Fibroblast of skin of abdomen (primary cell): Measurements from ENCODE around the gene ZWILCH.
A peak's percentile ranks its signal among the peaks of the same experiment; 100 is the strongest.
"Not testable (repeated sequence)": the region's sequence is repeated elsewhere in the genome, so short reads cannot be mapped to it uniquely, and the experiment has no call there.

Experiments used
- DNase-seq: peaks from one replicate; pipeline ENCODE4 v3.0.0-alpha.2; 2013

The ZWILCH gene

DNA sequence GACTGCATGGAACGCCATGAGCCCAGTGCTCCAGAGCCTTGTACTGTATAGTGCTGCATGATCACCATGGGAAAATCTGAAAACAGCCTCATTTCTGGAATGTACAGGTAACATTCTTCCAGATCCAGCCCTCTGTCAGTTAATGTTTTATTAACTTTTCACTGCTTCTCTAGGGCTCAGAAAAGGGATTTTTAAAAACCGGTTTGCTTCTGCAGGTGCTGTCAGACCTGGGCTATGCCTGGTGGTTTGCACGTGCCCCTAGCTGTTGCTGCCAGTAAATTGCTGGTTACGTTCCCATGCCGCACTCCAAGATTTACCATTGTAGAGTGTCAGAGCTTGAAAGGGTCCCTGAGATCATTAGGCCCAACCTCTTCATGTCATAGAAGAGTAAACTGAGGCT is 16.6 kb upstream of the ZWILCH start:
- DNase-seq = no peak

DNA sequence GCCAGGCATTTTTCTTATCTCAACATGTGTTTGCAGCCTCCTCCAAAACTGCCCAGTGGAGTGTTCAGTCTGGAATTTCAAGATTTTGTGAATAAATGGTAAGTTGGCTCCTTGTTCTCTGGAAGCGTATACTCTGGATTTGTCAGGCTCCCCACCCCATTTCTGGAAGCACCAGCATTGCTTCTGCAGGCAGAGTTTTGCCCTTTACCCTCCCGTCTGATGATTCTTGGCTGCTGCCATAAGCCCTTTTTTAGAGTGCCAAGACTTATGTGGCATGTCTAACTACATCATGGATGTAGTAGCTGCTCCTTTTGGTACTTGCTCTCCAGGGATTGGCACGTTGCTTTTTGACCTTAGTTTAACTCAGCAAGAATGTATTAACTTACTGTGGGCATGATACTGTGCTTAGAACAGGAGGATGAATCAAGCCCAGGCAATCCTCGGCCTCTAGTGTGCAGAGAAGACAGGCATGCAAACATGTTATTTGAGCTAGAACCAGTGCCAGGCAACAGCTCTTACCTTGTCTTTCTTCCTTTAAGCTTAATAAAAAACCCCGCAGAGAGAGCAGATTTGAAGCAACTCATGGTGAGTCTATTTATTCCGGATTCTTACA is 15.8 kb upstream of the ZWILCH start:
- no peak for DNase-seq

DNA sequence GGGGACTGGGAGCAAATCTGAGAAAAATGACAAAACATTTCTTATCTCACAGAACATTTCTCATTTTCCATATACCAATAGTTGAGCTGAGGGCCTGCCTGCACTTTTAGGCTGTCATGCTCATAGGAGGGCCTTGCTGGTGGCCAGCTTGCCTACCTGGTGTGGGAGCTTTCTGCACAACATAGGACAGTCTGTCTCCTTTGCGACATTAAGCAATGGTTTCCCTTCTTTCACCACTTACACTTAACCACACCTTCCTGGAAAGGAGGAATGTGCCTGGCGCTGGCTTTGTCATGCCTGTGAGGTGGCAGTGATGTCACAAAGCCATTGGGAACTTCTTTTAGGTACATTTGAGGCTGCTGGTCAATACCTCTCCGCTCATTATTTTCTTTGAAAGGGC is 13.3 kb upstream of the ZWILCH start:
- no peak for DNase-seq

DNA sequence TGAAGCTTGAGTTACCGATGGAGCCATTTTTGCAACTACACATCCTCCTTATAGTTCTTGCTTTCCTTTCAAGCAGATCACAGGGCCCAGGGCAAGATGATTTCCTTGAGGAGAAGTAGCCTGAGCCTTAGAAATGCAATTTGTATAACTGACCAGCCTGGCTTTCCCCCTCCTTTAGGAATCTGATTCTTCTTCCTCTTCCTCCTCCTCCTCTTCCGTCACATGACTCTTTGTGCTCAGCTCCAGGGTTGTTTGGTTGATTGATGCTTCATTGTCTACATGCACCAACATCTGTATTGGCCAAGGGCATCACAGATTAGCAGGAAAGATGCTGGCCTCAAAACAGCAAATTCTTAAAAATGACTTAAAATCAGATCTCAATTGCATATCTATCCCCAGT is 10.9 kb upstream of the ZWILCH start:
- DNase-seq = no peak

DNA sequence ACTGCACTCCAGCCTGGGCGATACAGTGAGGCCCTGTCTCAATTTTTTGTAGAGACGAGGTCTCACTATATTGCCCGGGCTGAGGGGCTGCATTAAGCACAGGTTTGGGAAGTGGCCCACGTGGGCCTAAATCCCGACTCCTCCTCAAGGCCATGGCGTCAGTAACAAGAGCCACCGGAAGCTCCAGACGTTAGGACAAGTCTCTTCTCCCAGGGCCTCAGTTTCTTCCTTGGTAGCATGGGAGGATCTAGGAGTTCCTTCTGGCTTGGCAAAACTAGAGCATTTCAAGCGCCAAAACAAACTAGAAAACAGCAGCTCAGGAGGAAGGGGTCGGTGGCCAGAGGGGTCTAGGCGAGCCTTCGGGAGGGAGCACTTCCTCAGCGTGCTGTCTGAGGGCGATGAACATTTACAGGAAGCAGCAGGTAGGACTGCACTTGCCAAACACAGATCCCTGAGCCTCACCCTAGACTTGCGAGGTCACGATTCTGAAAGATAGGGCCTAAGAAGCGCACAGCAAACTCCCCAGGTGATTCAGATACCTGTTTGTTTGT is 8.1 kb upstream of the ZWILCH start:
- DNase-seq = no peak

DNA sequence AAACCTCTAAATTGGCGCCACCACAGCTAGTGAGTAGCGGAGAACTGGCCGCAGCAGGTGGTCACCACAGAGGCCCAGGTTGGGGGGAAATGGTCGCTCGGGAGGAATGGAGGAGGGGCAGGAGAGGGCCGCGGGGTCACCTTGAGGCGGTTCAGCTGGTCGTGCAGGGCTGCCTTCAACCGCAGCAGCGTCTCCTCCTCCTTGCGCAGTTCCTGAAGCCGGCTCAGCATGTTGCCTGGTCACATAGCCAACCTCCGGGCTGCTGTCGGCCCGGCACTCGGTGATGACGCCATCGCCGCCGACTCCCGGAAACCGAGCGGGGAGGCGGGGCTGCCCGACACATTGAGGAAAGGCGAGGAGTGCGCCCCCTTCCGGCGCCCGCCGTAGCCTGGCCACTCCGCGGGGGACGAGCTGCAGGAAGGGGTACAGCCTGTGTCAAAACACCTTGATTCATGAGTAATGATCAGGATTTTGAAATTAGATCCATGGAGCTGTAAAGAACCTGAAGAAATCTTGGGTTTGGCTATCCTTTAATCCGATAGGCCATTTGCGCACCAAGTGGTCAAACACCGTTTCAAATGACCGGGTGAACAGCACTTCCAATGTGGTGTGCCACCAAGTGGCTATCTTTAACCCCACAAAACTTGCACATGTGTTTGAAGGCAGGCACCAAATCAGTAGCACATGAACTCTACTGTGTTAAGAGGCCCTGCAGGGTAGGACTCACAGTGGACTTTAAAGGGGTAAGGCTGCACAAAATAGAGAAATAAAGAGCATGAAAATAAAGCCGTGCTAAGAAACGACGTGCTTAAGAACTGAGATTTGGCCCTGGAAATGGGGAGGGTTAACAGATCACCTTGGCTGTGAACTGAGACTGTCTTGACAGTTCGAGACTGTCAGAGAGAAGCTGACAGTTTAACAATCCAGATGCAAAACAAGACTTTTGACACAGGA is 7.3 kb upstream of the ZWILCH start, which contains the start of gene SNAPC5:
TSS of gene SNAPC5 (minus strand) at position 261 of the 954 bp plus-strand sequence. CDS start at position 230, 31 bp downstream.
- peak; percentile 93 for DNase-seq

DNA sequence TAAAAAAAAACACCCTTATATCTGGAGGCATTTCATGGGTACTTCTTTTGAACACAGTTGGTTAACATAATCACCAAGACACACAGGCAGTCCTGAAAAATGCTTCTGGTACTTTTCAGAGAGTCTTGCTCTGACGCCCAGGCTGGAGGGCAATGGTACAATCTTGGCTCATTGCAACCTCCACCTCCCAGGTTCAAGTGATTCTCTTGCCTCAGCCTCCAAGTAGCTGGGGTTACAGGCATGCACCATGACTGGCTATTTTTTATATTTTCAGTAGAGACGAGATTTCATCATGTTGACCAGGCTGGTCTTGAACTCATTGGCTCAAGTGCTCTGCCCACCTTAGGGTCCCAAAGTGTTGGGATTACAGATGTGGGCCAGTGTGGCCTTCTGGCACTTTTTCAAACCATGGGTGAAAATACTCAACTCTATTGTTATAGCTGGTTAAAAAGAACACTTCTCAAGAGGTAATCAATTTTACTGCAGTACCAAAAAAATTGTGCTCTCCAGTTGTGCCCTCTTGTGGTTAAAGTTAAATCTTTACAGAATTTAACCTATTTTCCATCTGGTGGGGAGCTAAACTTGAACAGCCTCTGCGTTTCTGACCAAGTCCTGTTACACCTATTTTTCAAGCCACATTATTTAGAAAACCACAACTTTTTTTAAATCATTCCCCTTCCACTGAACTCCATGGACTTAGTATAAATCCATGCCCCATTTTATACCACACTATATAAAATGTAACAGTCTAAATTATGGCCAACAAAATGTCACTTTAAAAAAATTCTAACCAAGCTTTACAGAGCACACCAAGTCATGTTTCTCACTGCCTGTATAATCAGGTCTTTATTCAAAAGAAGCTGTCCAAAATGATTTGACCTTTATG is 6.4 kb upstream of the ZWILCH start:
- DNase-seq = peak; percentile 51

DNA sequence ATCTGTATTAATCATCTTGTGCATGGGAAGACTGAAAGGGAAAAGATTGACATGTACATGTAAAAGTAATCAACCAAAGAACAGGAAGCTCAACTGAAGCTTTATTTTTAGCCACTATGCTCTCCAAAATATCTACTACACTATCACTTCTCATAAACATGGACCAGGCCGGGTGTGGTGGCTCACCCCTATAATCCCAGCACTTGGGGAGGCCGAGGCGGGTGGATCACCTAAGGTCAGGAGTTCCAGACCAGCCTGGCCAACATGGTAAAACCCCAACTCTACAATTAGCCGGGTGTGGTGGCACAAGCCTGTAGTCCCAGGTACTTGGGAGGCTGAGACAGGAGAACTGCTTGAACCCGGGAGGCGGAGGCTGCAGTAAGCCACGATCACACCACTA is 4.8 kb upstream of the ZWILCH start:
- DNase-seq = not testable (repeated sequence)

DNA sequence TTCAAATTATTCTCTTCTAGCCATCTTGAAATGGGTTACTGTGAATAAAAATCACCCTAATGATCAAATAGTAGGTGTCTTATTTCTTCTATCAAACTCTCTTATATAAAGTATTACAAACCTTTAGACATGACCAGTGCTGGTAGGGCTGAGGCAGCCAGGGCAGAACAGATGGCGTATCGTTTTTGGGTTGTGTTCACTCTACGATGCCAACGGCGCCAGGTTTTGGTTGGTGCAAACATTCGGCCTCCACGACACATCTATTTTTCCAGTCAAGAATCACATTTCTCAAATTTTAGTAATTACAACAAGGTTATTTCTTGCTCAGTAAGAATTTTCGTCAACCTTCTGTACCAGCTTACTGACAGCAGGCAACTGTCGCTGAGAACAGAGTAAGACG is 2.6 kb upstream of the ZWILCH start:
- DNase-seq = no peak

DNA sequence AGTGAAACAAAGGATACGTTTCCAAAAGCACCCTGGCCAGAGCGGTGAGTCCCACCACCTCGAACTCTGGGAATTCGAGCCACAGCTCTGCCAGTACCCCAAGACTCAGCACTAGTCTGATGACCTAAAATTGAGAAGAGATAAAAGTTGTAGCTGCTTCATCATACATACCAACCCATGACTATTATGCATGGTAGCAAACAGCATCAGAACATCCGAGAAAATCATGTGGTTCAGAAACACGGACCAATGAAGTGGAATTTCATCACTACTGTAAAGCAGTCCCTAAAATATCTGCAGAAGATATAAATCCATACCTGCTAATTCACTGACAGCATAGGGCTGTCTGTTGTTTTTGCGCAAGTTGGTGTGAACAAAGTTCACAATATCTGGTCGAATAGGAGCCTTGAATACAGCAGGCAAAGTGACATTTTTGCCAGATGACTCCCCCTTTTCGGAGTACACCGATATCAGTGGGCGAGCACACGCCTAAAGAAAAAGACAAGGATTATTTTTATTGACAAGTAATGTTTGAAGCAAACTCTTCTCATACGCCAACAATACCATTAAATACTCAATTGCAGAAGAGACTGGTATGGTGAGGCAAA is 2.0 kb upstream of the ZWILCH start:
- DNase-seq = not testable (repeated sequence)

DNA sequence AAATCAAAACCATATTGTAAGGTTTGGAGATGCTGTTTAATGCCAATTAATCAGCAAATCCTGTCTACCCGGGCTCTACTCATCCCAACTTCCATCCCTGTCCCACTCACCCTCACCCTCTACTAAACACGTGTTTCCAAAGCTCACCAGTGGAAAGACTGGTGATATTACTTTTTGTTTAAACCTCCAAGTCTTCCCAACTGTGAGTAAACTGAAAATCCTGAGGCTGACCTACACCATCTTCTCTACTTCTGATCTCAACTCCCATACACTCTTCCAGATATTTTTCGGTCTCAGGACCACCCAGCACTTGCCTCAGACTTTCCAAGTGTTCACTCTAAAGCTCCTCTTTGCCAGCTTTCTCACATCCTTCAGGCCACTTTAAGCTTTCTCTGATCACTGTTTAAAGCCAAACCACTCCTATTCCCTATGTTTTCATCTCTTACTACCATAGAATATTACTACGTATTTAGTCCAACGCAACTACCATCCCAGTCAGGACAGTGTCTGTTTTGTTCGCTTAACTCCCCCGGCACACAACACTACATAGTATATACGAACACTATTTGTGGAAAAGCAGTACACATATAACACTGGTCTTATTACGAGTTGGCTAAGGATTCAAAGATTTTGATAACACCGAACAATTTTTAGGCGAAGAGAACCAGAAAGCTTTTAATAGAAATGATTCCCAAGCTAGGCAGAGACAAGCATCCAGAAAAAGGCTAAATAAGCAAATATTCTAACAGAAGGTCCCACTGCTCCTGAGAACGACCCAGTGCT is 1.2 kb upstream of the ZWILCH start:
- DNase-seq = no peak

DNA sequence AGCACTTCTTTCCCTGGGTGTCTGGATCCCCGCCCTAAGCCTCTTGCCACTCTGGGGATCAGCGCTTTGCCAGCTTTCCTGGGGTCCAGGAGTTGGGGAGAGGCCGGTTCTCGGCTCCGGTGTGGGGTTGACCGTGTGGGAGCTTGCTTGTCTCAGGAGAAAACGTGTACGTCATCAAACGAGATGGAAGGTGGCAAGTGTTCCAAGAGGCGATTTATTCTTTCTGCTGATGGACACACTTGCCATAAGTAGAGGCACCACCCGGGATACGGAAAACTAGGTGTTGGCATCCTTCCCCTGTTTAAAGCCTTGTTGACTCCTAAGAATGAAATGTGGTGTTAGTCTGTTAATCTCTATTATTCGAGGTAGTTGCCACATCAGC is 295 bp downstream of the ZWILCH start:
- no peak for DNase-seq

DNA sequence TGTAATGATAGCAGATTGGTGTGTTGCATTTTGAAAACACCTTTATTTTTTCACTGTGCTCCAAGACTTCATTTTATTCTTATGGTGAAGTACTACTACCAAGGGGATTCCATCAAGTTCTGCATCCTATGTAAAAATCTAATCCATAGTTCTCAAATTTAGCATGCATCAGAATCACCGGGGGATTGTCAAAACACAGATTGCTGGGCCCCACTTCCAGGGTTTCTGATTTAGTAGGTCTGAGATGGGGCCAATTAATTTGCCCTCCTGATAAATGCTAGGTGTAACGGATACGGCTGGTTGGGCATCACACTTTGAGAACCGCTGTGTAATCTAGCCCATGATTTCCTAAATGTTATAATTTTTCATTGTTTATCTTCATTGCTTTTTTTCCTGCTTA is 692 bp downstream of the ZWILCH start:
- no peak for DNase-seq

DNA sequence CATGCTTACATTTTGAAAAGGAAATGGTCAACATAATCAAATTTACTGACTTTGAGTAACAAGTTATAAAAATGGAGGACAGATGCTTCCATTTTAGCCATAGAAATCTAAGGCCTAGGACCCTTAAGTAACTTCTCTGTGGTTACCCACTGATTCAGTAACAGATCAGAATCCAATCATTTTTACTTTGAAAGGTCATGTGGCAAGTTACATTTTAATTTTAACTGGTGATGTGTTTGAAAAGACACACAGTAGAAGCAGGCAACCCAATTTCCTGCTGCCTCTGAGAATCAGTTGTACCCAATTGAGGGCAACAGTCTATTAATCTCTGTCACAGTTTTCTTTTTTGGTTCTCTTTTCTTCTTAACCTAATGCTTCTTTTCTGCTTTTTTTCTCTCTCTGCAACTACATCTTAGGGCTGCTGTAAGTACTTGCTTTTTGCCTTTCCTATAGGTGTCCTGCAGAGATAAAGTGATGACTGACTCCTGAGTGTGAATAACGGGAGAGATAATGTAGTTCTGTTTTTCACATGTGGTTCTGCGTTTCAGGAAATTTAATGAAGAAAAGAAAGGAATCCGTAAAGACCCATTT is 3.3 kb downstream of the ZWILCH start:
- no peak for DNase-seq

DNA sequence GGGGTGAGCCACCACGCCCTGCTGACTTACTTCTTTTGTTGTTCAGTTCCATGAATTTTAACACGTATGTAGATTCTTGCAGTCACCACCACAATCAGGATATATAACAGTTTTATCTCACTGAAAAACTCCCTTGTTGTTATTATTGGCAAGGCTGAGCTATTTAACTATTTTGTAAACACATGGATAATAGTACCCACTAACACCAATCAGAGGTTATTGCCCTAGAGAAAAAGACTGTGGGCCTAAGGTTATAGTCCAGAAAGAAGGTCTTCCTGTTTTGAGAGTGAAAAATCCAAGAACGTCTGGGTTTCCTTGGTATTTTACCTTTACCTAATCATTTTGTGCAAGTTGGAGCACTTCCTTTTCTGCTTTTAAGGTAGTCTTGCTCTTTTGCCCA is 9.5 kb downstream of the ZWILCH start:
- no peak for DNase-seq

DNA sequence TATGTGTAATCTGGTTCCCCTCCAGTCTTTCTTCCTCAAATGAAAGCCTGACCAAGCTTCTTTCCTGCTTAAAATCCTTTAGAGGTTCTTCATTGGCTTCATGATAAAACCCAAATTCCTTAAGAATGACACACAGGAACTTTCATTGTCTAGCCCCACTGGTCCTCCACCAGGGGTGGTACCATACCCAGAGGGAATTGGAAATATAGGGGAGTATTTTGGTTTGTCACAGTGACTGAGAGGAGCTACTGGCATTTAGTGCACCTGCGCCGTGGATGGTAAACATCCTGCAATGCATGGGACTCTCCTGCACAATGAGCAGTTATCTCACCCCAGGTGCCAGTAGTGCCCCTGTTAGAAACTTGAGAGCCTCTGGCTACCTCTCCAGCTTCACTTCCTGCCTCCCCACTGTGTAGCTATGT is 10.8 kb downstream of the ZWILCH start:
- no peak for DNase-seq

DNA sequence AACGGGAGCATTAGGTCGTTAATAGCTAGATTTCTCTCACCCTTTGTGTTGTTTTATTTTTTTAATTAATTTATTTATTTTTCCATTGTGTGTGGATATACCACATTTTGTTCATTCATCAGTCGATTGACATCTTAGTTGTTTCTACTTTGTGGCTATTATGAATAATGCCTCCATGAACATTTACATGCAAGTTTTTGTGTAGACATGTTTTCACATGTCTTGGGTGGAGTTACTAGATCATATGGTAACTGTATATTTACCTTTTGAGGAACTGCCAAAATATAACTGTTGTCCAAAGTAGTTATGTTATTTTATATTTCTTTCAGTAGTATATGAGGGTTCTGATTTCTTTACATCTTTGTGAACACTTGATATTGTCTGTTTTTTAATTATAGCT is 18.8 kb downstream of the ZWILCH start:
- DNase-seq = no peak

DNA sequence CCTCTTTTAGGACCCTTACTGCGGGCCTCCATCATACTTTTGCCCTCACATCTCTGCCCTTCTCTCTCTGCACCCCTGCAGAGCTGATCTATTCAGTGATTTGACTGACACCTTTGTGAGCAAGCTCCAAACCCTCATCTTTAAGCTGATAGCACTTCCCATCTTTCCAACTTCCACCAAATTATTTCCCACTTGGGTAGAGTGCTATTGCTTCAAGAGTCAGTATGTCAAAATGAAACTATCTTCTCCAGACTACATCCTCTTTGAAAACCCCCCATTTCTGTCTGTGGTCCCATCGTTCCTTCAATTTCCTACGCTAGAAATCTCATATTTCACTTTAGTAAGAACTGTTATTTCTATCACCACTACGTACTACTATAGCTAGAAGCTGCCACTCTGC is 19.7 kb downstream of the ZWILCH start:
- DNase-seq = no peak

DNA sequence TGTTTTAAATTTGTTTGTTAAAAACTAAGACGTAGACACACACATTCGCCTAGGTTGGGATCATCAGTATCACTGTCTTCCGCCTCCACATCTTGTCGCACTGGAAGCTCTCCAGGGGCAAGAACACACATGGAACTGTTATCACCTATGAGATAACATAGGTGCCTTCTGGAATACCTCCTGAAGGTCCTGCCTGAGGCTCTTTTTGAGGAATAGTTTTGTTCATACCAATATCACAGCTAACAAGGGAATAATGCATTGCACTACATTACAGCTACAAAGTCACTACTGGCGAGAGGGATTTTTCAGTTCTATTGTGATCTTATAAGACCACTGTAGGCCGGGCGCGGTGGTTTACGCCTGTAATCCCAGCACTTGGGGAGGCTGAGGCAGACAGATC is 29.9 kb downstream of the ZWILCH start:
- DNase-seq = no peak

DNA sequence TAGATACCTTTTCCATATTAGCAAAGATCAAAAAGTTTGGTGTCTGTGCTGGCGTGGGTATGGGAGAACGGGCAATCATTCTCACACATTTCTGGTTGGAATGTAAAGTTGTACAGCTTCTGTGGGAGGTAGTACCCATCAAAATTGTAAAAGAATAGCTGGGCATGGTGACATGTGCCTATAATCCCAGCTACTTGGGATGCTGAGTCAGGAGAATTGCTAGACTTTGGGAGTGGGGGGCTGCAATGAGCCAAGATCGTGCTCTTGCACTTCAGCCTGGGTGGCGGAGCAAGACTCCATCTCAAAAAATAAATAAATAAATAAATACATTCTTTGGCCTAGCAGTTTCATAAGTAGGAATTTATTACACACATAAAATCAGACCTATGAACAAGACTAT is 37.8 kb downstream of the ZWILCH start:
- no peak for DNase-seq

DNA sequence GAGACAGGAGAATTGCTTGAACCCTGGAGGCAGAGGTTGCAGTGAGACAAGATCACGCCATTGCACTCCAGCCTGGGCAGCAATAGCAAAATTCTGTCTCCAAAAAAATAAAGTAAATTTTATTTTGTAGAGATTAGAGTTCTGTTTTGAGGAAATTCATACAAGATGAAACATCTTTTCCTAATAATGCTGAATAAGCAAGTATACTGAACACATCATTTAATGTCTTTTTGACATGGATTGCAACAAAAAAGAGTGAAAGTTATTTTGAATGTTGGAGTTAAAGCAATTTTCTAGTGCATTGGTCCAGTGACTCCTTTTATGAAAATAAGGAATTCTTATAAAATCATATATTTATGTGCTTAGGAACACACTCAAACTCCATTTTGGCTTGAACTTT is 40.1 kb downstream of the ZWILCH start:
- DNase-seq = no peak
